ENCODE data around the gene EFCAB10.

The EFCAB10 gene

DNA sequence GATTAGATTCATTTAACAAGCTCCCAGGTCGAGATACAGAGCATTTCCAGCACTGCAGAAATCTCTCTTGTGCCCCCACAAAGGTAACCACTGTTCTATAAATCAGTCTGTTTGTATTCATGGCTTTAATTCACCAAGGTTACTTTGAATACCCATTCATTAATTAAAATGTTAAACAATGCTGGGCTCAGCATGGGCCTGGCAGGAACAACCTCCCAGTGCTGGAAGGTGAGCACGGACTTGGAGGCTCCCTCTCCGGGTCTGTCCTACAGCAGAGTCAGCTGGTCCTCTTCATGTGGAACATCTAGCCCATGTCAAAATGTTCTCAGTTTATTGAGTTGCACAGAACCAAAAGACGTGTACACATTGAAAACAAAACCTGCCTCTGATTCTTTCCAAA, 15.6 kb upstream of the EFCAB10 start:
- DNase-seq = no peak

DNA sequence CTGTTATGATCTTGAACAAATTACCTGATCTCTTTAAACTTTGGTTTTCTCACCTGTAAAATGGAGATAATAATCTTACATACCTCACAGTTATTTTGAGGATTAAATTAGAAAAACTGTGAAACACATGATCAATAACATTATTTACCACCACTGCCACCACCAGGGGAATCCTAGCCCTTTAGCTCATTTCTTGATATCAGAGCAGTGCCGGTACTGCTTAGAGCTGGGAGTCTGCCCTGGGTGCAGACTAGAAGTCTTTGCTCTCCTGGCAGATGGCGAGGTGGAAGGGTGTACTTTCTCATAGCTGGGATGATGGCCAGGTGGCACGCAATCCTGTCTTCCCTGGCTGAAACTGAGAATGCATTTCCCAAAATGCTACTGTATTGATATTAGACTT, 12.7 kb upstream of the EFCAB10 start:
- peak in 1 of 2 experiments; percentile 78 for DNase-seq

DNA sequence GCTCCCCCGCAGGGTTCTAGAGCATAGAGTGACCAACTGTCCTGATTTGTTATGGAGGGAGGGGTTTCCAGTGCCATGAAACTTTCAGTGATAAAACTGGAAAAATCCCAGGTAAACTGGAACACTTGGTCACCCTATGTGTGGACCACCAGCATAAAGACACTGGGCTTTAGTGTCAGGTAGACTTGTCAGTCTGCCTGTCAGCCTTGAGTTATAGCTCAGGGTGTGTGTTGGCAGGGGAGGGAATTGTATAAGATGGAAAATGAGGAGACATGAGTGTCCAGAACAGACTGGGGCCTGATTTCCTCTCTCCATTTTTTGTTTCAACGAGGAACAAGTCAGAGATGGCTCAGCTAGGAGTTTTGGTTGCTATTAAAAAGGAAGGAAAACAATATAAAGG, 10.2 kb upstream of the EFCAB10 start:
- DNase-seq = no peak

DNA sequence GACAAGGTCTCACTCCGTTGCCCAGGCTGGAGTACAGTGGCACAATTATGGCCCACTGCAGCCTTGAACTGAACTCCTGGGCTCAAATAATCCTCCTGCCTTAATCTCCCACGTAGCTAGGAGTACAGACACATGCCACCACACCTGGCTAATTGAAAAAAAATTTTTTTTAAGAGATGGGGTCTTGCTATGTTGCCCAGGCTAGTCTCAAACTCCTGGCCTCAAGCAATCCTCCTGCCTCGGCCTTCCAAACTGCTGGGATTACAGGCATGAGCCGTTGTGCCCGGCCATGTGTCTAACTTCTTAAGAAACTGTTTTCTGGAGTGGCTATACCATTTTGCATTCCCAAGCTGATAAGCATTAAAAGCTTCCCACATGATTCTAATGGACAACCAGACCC, 9.5 kb upstream of the EFCAB10 start:
- DNase-seq = no peak

DNA sequence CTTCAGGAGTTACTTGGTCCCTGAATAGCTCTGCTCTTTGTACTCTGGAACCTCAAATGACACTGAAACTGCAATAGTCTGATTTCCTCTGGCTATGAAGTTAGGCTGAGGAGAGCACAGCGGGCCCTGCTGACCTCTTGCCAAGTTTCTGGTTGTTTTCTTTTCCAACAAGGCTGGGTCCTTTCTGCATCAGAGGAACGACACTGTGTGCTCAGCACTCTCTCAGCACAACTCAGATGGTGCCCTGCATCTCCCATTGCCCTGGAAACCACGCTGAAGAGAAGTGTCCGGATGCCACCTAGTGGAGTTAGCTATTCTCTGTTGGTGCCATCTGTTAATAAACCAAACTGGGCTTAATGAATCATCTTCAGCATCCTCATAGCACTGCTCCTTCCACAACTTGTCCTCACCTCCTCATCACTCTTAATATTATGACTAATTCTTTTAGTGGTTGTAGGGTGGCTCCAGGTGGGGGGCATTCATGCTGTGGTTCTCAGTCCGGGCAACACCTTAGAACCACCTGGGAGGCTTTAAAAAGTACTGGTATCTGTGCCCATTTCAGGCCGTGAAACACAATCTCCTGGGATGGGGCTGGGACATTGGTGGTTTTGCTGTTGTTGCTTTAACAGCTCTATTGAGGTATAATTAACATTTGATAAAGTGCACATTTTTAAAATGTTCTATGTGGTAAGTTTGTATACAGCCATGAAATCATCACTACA, 8.2 kb upstream of the EFCAB10 start:
- peak in 1 of 2 experiments; percentile 79 for DNase-seq

DNA sequence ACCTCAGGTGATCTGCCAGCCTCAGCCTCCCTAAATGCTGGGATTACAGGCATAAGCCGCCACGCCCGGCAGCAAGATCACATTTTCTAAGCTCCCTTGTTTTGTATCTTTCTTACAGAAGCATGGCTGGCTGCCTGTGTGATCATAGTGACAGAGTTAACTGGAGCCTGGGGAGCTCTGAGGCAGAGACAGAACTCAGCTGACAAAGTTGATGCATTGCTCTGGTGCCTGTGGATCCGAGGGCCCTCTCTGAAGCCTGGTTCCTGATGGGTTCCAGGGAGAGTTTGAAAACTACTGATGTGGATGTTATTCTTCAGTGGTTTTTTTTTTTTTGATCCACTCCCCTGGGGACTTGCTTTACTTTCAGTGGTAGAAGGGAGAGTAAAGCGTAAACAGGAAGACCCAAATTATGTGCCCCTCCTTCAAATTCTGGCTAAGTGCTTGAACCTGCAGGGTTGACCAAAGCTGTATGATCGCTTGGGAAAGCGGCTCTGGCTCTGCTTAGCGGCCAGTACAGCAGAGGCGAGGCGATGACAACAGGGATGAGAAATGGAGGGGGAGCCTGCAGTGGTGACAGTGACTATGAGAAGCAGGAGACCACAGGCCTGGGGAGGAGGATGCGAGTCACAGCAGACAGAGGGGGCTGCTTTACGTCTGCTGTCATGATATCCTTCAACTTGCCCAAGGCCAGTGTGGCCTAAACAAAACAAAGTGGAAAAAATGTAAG, 6.8 kb upstream of the EFCAB10 start:
- DNase-seq = no peak

DNA sequence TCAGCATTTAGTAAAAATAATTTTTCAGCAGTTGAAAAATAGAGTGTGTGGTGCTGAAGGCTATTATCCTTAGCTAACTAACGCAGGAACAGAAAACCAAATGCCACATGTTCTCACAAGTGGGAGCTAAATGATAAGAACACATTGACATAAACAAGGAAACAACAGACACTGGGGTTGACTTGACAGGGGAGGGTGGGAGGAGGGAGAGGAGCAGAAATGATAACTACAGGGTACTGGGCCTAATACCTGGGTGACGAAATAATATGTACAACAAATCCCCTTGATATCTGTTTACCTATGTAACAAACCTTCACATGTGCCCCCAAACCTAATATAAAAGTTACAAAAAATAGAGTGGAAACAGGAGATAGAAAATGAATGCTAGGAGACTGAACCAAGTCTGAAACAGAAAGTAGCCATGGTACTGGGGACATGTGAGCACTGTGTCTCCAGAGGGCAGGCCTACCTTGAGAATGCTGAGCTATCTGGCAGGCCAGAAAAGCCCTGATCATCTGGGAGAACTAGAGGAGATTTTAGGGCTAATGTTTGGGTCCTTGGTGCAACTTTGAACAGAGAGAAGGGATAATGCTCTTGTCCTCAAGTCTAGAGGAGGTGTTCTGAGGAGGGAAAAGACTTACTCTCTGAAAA, 4.7 kb upstream of the EFCAB10 start:
- DNase-seq = no peak

DNA sequence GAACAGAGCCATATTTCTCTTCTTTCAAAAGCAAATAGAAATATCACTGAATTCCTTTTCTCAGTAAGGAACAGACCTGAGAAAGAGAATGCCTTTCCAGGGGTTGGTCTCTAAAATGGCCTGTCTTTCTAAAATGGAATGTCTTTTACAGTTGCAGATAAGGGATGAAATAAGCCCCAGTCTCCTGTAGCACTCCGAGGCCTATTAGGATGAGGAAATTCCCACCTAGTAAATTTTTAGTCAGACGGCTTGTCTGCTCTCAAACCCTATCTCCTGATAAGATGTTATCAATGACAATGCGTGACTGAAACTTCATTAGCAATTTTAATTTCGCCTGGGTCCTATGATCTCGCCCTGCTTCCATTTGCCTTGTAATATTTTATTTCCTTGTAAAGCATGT, 2.9 kb upstream of the EFCAB10 start:
- no peak for DNase-seq

DNA sequence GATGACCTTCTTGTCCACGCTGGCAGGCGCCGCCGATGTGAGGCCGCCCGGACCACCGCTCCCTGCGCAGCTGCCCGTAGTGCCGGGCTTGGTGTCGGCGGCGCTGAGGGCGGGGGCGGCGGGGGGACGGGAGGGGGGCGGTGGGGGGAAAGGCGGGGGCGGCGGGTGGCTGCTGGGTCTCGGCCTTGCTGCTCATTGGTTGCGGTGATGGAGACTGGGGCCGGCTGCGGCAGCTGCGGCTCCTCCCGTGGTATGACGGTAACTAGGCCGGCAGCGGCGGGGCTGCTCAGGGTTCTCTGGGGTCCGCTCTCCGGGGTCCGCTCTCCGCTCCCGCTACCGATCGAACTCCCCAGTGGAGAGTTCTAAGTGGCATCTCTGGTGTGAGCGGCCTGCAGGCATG, 1.8 kb upstream of the EFCAB10 start:
- no peak for DNase-seq

DNA sequence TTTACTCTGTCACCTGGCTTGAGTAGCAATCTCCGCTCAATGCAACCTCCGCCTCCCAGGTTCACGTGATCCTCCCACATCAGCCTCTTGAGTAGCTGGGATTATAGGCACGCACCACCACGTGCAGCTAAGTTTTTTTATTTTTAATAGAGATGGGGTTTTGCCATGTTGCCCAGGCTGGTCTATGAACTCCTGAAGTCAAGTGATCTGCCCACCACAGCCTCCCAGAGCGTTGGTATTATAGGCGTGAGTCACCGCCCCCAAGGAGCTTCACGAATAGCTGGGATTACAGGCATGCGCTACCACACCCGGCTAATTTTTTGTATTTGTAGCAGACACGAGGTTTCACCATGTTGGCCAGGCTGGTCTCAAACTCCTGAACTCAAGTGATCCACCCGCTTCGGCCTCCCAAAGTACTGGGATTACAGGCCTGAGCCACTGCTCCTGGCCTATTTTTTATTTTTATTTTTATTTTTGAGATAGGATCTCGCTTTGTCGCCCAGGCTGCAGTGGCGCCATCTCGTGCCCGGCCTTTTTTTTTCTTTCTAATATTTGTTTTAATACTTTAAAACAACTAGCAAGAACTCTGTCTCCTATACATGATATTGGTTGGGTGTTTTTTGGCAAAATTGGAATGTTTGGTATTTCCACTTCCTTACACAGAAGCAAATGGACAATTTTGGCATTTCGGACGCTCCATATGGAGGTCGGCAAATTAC, 1.1 kb downstream of the EFCAB10 start:
- no peak for DNase-seq

DNA sequence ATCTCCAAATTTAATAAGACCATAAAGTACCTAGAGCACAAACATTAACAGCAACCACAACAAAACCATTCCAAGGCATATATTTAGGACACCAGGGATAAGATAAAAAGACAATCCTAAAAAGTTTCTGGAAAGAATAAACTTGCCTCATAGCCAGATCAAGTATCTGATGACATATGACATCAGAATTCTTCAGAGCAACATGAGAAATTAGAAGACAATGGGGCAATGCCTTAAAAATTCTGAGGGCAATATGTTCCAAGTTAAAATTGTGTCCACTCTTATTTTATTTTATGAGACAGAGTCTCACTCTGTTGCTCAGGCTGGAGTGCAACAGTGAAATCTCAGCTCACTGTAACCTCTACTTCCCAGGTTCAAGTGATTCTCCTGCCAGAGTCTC, 2.8 kb downstream of the EFCAB10 start:
- no peak for DNase-seq

DNA sequence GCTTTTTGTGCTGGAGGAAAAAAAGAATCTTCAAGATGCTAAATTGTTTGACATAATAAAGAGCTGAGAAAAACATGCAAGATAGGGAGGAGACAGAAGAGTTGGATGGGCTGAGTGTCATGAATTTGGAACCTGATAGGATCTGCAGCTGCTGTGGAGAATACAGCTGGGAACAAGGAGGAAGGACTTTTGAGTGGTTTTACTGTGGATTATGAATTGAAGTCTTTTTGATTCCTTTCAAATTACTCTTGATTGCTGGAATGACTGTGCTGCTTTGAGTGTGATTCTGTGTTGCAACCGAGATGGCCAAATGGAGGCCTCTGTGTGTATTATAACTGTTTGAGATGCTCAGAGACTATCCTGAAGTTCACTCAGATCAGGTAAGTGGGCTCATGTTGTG, 4.0 kb downstream of the EFCAB10 start:
- DNase-seq = no peak

DNA sequence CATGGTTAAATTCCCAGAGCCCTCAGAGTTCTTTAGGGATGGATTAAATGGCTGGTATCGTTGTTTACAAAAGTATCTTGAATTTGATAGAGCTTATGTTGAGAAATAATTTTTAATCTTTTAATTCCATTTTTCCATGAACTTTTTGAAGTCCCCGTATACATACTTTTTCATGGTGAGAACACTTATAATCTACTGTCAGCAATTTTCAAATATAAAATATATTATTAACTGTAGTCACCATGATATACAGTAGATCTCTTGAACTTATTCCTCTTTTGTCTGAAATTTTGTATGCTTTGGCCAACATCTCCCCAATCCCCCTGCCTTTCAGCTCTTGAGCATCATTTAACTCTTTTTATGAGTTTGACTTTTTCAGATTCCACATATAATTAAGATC, 9.4 kb downstream of the EFCAB10 start:
- DNase-seq = no peak

DNA sequence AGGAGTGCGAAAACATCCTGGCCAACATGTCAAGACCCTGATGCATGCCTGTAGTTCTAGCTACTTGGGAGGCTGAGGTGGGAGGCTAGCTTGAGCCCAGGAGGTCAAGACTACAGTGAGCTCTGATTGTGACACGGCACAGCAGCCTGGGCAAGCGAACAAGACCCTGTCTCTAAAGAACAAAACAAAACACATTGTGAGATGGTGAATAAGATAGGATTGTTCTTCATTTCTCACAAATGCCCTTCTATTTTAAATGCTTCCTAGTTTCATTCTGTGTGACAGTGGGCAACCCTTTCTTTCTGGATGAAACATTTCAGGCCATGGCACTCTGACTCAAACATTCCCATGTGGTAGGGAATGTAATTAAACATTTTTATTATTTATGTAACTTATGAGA, 13.5 kb downstream of the EFCAB10 start:
- no peak for DNase-seq

DNA sequence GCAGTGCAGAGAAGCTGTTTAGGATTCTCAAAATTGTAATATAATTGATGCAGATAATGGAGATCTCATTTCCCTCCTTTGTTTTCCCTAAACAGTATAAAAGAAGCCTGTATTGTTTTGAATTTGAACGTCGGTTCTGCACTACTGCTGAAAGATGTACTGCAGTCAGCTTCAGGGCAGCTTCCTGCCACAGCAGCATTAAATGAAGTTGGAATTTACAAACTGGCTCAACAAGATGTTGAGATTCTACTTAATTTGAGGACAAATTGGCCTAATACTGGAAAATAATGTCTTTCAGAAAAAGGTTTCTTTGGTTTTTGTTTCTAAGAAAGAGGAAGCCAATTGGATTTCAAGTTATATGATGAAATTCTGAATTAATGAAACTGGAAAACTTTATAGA, 14.3 kb downstream of the EFCAB10 start:
- no peak for DNase-seq

DNA sequence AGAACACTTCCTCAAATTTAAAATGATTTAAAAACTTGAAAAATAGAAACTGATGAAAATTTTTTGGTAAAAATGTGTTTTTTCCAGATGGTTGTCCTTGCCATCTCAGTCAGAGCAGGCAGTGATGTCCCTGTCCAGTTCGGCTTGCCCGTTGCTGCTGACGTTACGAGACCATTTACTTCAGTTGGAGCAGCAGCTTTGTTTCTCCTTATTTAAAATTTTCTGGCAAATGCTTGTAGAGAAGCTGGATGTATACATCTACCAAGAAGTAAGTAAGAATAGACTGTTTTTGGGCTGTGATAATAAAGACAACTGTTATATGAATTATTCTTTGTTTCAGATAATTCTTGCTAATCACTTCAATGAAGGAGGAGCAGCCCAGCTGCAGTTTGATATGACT, 16.1 kb downstream of the EFCAB10 start:
- DNase-seq = no peak

DNA sequence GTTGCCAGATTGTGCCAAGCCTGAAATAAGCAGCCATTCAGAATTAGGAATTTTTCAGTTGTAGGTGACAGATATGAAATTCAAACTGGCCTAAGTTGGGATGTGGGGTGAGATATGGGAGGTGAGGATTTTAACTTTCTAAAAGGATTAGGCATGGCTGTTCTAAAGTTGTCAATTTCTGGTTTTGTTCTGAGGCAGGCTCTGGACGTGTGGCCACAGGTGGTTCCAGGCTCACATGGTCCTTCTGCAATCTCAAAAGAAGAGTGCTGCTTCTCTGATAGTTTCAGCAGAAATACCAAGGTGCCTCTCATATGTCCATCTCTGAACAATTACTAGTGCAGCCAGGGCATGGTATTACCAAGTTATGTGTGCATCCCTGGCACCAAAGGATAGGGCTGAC, 21.4 kb downstream of the EFCAB10 start:
- DNase-seq = no peak

DNA sequence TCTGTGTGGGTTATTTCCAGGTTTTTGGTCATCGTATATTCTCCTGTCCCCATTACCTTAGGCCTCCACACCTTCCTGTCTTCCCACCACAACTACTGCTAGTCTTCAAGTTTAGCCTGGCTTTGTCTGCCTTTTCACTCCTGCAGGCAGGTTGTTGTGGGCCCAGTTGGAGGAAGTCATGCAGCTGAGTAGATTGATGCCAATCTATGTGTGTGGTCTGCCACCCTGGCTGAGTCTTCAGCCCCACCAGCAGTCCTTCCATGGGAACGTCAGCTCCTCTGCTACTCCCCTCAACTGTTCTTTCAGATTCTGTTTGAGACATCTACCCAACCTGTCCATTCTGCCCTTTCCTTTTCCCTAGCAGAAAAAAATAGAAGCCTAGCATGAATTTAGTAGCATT, 43.0 kb downstream of the EFCAB10 start:
- DNase-seq = no peak

DNA sequence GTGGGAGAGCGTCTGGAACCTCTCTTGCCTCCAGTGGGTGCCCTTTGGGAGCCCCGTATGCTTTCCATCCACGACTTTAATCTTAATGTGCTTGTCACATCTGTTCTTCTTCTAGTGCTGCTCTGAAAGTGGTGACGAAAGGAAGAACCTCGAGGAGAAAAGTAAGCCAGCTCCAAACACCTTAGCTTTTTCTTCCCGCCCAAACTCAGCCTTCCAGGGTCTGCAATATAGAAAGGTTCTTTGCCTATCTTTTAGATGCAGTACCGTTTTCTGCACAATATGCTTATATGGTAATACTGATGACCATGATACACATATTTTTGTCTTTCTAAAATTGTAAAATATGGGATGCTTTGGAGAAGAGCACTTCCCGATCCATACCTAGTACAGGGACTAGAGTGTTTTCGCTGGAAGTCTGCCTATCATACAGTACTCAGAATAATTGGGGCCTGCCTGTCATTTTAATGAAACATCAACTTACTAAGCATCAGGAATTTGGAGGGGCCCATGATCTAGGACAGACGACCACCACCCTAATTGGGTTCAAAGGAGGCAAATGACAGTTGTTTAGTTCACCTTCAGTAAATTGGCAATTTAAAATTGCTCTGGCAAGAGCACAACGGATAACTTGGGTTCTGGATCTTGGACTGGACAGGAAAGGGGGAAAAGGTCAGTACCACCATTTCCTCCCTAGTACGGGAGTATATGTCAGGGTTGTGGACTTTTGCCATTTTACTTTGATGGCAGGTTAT, 48.4 kb downstream of the EFCAB10 start:
- no peak for DNase-seq

DNA sequence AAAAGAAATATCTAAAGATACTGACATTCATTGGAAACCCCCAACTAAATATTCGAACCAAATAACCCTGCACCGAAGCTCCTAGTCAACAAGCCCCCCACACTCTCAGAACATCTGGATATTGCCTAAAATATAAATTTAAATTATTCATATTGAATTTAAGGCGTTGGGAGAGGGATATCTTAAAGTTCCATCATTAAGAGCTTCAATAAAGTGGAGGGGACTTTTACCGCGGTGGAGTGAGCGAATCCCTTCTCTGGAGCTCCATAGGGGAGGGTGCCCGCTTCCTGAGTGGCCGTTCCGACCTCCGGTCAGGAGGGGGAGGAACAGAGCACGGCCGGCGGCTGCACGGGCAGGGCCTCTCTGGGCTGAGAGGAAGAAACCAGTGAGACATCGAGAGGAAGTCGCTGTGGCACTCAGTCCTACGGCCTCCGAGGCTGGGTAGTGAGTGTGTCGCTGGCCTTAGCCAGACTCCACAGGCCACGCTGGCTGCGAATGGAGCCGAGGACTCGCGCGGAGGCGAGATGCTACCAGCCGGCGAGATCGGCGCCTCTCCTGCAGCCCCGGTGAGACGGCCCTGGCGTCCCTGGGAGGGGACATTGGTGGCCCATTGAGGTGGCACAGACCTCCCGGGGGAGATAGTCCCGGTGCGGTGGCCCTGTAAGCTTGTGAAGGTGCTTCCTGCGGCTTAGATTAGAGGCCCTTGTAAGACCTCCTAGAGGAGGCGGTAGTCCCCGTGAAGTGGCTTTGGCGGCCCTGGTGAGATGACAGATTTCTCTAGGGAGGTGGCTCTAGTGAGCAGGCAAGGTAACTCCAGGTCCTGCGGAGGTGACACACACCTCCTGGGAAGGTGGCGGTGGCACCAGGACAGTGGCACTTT, 49.3 kb downstream of the EFCAB10 start, which contains the start of gene RINT1:
Gene RINT1, plus strand, starts transcription at position 410 of the 880 bp plus-strand sequence. Its CDS starts 115 bp downstream, at position 525.
- DNase-seq = peak; percentile 32 to 85

DNA sequence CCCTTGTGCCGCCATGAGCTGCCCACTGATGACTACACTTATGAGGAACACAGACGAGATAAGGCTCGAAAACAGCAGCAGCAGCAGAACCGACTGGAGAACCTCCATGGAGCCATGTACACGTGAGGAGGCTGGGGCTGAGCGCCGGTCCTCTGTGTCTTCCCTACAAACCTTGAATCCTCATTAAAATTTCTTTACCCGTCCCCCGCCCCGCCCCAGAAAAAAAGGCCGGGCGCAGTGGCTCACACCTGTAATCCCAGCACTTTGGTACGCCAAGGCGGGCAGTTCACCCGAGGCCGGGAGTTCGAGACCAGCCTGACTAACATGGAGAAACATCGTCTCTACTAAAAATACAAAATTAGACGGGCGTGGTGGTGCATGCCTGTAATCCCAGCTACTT, 50.7 kb downstream of the EFCAB10 start:
- DNase-seq = no peak

DNA sequence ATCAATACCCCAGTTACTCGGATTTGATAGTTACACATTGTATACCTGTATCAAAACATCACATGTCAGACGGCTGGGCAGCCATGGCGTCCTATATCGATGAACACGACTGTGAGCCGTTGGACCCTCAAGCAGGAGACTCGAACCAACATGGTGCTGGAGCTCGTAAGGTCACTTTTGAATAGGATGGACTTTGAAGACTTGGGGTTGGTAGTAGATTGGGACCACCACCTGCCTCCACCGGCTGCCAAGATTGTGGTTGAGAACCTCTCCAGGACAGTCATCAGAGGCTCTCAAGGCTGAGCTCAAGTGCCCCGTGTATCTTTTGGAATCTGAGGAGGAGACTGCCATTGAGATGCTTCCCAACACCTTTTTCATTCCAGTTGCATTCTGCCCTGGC, 51.2 kb downstream of the EFCAB10 start:
- no peak for DNase-seq

Measured in cerebellar nuclear complex (tissue), 1 donor.